ENCODE measurements around the gene ARHGEF3.
"Not testable (repeated sequence)": the region's sequence is repeated elsewhere in the genome, so short reads cannot be mapped to it uniquely, and the experiment has no call there.

Gene ARHGEF3

DNA sequence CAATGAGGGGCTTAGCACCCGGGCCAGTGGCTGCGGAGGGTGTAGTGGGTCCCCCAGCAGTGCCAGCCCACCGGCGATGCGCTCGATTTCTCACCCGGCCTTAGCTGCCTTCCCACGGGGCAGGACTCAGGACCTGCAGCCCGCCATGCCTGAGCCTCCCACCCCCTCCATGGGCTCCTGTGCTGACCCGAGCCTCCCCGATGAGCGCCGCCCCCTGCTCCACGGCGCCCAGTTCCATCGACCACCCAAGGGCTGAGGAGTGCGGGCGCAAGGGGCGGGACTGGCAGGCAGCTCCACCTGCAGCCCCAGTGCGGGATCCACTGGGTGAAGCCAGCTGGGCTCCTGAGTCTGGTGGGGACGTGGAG lies 109.8 kb downstream of the ARHGEF3 start:
- not testable (repeated sequence) for H3K9me3 ChIP-seq (ENCODE audit: control insufficient read depth, insufficient read depth, low read length); H3K4me1 ChIP-seq (ENCODE audit: insufficient read depth, low read length); H3K36me3 ChIP-seq (ENCODE audit: insufficient read depth, low read length); H3K9ac ChIP-seq (ENCODE audit: low read depth, low read length)

DNA sequence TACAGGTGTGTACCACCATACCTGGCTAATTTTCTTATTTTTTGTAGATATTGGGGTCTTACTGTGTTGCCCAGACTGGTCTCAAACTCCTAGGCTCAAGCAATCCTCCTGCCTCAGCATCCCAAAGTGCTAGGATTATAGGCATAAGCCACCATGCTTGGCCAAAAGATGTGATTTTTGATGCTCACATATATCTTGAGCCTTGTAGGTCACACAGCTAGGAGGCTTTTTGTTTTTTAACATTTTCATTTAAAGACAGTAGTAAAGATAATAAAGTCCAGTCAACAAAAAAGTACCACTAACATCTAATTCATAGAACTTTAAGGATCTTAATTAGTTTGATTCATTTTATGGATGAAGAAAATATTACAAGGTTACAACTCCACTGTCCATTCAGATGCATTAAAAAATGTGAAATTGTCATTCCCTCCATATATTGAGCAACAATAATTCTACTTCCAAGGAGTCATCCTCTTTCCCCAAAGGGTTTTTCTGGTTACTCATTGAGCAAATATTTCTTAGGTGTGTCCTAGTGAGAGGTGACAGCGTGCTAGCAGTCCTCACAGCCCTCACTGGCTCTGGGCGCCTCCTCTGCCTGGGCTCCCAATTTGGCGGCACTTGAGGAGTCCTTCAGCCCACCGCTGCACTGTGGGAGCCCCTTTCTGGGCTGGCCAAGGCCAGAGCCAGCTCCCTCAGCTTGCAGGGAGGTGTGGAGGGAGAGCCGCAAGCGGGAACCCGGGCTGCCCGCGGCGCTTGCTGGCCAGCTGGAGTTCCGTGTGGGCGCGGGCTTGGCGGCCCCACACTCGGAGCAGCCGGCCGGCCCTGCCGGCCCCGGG lies 110.4 kb downstream of the ARHGEF3 start:
- no peaks in the 10 kb centered on the region for H3K4me1 ChIP-seq (ENCODE audit: insufficient read depth, low read length)
- H3K36me3 ChIP-seq (ENCODE audit: insufficient read depth, low read length): no peaks in the 10 kb centered on the region
- no peak overlapping the region for H3K9ac ChIP-seq (ENCODE audit: low read depth, low read length)
- no peaks in the 10 kb centered on the region for H3K9me3 ChIP-seq (ENCODE audit: control insufficient read depth, insufficient read depth, low read length)

DNA sequence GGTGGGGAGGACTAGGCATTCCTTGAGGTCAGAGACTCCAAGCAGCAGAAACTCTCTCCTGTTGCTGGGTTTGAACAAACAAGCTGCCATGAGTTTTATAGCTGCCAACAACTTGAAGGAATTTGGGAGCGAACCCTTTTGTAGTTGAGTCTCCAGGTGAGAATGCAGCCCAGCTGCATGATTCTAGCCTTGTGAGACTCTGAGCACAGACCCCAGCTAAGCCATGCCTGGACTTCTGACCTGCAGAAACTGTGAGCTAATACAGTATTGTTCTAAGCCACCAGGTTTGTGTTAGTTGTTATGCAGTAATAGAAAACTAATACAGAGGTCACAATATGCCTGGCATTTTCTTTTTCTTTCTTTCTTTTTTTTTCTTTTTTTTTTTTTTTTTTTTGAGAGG lies 112.4 kb downstream of the ARHGEF3 start:
- Histone ChIP-seq H3K9me3 (ENCODE audit: control insufficient read depth, insufficient read depth, low read length) (0 out of 2 replicates have a peak, but pooled peaks cover 1% of the 10 kb centered on the region), H3K9ac (ENCODE audit: low read depth, low read length) (no peak overlapping the region), H3K36me3 (ENCODE audit: insufficient read depth, low read length) (no peaks in the 10 kb centered on the region), H3K4me1 (ENCODE audit: insufficient read depth, low read length) (no peaks in the 10 kb centered on the region)

DNA sequence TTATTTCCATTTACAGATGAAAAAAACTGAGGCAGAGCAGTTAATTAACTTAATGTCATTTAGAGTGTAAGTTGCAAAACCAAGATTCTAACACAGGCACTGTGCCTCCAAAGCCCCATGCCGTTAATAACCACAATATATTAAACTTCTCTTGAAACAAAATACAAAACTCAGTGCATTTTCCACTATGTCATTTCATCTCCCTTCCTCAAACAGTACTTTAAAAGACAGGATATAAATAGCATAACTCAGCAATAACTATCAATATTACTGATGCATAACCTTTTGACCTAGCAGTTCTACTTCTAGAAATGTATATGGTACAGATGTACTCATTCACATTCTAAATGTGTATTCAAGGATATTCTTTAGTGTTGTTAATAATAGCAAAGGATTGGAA lies 113.6 kb downstream of the ARHGEF3 start:
- Histone ChIP-seq H3K4me1 (ENCODE audit: insufficient read depth, low read length) (no peaks in the 10 kb centered on the region), H3K9me3 (ENCODE audit: control insufficient read depth, insufficient read depth, low read length) (peaks cover 8% of the 10 kb centered on the region), H3K9ac (ENCODE audit: low read depth, low read length) (no peak overlapping the region), H3K36me3 (ENCODE audit: insufficient read depth, low read length) (no peaks in the 10 kb centered on the region)

DNA sequence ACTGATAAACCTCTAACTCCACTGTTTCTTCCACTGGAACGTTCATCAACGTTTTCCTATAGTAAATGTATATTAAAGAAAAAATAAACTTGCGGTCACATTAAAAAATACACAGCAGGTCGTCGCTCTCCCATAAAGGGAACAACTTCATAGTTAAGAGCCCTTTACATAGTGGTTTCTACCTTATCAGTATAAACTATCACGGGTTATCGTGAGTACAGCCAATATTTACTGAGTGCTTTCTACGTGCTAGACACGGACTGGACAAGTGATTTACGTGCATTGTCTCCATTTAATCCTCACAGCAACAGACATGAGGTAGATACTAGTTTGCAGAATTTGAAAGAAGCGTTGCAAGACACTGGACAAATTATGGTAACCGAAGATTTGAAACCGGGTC lies 117.7 kb downstream of the ARHGEF3 start:
- Histone ChIP-seq H3K36me3 (ENCODE audit: insufficient read depth, low read length) (no peaks in the 10 kb centered on the region), H3K9me3 (ENCODE audit: control insufficient read depth, insufficient read depth, low read length) (peaks cover 8% of the 10 kb centered on the region), H3K9ac (ENCODE audit: low read depth, low read length) (no peak overlapping the region), H3K4me1 (ENCODE audit: insufficient read depth, low read length) (peaks cover 4% of the 10 kb centered on the region; the same call in 1 of the 2 replicates)

DNA sequence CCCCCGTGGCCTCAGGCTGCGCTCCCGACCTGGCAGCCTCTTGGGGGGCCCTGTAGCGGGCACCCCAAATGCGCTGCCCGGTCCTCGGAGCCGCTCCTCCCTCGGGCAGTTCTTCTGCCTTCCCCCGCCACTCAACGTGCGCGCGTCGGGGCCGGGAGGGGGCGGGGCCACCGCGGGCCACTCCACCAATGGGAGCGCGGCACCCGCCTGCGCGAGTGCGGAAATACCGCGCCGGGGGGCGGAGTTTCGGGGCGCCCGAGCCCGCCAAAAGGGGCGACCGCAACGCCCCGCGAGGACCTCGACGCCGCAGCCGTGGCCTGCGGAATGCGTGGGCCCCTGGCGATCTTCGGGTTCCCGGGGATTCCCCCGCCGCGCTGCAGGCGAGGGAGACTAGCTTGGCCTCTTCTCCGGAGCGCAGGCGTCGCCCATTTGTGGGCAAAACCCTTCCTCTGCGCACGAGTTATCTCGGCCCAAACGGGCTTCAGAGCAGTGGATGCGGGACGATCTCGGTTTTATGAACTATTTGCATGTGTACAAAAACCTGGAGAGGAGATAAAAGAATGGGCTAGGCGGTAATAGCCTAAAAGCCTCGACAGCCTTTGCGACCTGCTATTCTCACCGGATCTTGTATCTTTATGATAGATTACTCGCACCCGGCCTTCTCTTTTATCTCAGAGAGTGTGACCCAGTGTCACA lies 118.5 kb downstream of the ARHGEF3 start, which contains the start of gene TASOR:
Gene TASOR (minus strand): TSS at position 144 of the 696 bp plus-strand sequence. CDS start 259 bp downstream, outside the sequence.
- no peaks in the 10 kb centered on the region for H3K36me3 ChIP-seq (ENCODE audit: insufficient read depth, low read length)
- H3K9ac ChIP-seq (ENCODE audit: low read depth, low read length): peak within 1 kb of the TSS; percentile 84
- peaks cover 8% of the 10 kb centered on the region for H3K9me3 ChIP-seq (ENCODE audit: control insufficient read depth, insufficient read depth, low read length)
- peaks cover 4% of the 10 kb centered on the region; the same call in 1 of the 2 replicates for H3K4me1 ChIP-seq (ENCODE audit: insufficient read depth, low read length)

DNA sequence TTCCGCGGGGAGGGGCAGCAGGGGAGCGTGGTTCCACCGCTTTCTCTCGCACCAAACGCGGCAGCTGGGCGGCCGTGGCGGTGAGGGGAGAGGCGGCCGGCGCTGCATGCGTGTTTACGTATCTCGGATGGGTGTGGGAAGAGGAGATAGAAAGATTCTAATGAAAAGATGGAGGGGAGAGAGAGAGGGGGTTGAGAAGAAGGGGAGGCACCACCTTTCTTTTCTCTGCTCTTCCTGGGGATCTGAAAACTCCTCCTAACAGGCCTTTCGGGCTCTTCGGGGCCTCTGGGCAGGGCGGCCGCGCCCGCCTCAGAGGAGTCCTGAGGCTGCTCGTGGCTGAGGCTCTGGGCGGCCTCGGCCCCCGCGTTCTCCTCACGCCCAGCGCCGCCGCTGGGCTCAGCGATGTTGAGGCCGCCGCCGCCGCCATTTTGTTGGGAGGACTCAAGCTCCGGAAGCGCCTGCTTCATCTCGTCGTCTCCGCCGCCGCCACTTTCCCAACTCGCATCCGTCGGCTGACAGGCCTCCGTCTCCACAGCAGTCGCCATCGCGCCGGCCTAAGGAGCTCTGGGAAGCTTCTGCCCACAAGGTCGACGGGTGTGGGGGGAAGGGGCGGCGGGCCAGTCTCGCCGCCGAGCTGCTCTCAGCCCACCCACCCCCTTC lies 119.2 kb downstream of the ARHGEF3 start:
- peak overlapping the region; percentile 84 for H3K9ac ChIP-seq (ENCODE audit: low read depth, low read length)
- no peaks in the 10 kb centered on the region for H3K36me3 ChIP-seq (ENCODE audit: insufficient read depth, low read length)
- peaks cover 8% of the 10 kb centered on the region for H3K9me3 ChIP-seq (ENCODE audit: control insufficient read depth, insufficient read depth, low read length)
- peaks cover 4% of the 10 kb centered on the region; the same call in 1 of the 2 replicates for H3K4me1 ChIP-seq (ENCODE audit: insufficient read depth, low read length)

DNA sequence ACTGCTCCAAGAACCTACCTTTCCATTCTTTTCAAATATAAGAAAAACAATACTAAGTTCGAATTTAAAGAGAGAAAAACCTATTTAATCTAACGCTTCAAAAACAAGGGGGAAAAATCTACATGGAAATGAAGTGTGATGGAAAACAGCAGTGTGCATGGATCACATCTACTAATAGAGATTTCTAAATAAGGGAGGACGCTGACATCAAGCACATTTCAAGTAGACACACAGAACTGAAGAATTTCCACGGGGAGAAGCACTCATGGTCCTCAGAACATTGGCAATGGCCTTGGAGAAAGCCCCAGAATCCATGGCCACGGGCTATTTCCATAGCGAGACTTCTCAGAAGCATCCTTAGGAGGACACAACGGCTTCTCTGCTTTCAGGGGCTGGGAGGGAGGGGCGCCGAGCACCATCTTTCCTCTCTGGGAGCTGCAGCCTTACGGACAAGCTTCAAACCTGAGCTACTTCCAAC lies 119.7 kb downstream of the ARHGEF3 start:
- Histone ChIP-seq H3K9ac (ENCODE audit: low read depth, low read length) (peak overlapping the region; percentile 84), H3K4me1 (ENCODE audit: insufficient read depth, low read length) (peaks cover 4% of the 10 kb centered on the region; the same call in 1 of the 2 replicates), H3K36me3 (ENCODE audit: insufficient read depth, low read length) (no peaks in the 10 kb centered on the region), H3K9me3 (ENCODE audit: control insufficient read depth, insufficient read depth, low read length) (peaks cover 8% of the 10 kb centered on the region)

DNA sequence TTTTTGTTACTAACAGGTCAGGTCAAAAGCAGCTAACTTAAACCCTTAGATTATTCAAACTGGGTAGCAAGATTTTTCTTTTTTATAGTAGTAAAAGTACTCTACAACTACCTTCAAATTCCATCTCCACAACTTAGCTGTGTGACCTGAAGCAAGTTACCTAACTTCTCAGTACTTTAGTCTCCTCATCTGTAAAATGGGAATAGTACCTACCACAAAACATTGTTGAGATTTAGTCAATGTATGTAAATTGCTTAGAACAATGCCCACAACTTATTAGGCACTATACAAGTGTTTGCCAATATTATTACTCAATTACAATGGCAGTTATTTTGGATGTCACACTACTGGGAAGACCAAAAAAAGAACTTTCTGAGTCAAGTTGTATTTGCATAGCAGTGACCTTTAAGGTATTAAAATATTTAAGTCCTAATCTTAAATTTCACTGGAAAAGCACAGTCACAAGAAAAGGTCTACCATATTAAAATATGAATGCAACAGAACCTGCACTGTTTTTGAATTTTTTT lies 121.6 kb downstream of the ARHGEF3 start:
- H3K36me3 ChIP-seq (ENCODE audit: insufficient read depth, low read length): no peaks in the 10 kb centered on the region
- peaks cover 8% of the 10 kb centered on the region for H3K9me3 ChIP-seq (ENCODE audit: control insufficient read depth, insufficient read depth, low read length)
- no peak overlapping the region for H3K9ac ChIP-seq (ENCODE audit: low read depth, low read length)
- peaks cover 4% of the 10 kb centered on the region; the same call in 1 of the 2 replicates for H3K4me1 ChIP-seq (ENCODE audit: insufficient read depth, low read length)

Measured in ES-I3 (cell line).